Ureter (tissue), 1 donor: ENCODE data around the gene MEIS1. TPM values are rescaled to one million over a fixed set of nuclear protein-coding genes. Genes with fewer than 3 reads are reported as not detected.

ENCODE experiments used
- DNase-seq: peaks from one replicate; pipeline ENCODE4 v3.0.0-alpha.2; 2020; ENCODE audit warnings: low spot score
- total RNA-seq: library from RNA; stranded (reverse); gene quantifications from one replicate; pipeline ENCODE4 v1.2.4, GENCODE V29; 2023
- donor health status: DM: yes; HTN: yes; CAD: no.

Gene MEIS1
- total RNA-seq, 1 donor from 2014 or later, result 105 TPM

DNA sequence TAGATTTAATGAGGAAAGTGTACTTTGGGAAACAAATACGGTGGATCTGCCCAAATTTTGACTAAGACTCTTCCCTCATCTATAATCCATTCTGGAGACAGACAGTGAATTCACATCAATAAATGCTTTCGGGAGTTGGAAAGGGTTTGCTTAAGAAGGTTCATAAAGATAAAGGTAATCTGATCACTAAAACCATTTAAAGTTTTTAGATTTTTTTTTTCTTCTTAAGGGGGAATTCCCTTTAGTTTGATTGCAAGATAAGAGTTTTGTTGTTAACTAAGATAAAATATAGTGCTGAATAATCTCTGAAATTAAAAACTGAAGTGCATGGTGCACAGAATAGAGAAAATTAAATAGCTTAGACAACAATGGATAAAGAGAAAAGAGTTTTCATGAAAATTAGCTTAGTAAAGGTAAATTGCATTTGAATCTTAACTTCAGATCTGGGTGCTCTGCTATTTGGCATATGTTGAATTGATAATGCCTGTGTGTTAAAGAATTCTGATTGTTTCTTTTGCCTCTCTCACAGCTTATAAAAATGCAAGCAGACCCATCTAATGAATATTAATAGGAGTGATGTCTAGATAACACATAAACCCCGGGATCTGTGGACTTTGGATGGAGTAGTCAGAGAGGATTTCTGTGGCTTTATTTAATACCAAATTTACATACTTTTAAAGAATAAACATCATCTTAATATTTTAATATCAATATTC lies 100.8 kb downstream of the MEIS1 start:
- DNase-seq, result no peak

DNA sequence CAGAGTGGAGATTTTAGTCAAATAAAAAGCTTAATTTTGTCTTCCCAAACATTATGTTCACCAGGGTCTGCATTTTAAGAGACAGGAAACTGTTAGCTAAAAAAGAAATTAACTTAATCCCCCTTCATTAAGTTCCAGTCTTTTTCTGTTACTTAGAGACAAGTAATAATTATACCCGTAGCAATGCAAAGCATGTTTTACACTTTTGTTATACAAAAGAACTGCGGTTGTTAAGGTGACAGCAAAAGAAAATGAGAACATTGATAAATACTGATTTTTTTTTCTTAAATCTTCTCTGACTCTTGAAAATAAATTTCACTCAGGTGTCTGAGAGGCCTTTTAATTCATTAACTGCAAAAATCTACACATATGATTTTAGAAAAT lies 101.4 kb downstream of the MEIS1 start:
- DNase-seq, result no peak

DNA sequence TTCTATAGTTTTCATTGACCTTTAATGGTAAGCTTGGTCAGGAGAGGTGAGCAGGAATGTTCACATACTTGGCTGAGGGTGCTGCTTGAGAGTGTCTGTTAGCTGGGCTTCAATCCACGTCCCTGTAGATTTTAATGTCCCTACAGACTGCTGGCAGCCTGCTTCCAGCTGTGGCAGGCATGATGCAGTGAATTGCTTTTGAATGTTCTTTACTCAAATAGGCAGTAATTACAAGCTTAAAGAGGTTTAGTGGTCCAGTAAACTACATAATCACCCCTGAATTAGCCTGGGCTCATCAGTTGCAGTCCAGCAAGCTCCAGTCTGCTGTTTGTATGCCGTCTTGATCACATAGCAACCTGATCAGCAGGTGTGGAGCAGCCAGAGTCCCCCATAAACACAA lies 102.1 kb downstream of the MEIS1 start:
- no peak for DNase-seq

DNA sequence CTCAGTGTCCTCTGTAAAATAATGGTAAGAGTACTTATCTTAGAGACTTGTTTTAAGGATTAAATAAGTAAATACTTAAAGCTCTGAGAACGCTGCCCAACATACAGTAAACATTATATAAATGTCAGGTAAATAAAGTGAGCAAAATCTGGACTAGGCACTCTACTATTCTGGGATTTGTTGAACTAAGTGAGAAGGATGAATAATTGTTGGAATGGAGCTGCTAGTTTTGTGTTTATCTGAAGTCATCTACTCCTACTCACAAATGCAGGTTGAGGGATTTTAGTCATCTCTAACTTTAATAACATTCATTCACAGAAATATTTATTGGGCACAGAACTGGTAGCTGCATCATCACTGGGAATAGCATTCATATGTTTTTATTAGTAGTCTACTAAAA lies 103.4 kb downstream of the MEIS1 start:
- DNase-seq, result no peak

DNA sequence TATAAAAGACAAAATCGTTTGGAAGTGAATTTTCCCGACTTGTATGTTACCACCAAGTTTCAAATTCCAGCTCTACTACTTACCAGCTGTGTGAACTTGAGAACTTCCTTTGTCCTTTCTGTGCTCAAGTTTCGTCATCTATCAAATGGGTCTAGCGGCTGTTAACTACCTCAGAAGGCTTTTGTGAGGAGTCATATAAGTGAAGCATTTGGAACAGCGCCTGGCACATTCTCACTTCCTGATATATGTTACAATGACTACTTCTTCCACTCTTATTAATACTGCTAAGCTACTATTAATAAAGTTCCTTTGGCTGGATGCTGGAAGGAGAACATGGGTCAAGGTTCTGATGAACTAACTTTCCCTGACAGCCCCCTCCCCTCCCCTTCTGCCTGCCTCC lies 104.5 kb downstream of the MEIS1 start:
- no peak for DNase-seq

DNA sequence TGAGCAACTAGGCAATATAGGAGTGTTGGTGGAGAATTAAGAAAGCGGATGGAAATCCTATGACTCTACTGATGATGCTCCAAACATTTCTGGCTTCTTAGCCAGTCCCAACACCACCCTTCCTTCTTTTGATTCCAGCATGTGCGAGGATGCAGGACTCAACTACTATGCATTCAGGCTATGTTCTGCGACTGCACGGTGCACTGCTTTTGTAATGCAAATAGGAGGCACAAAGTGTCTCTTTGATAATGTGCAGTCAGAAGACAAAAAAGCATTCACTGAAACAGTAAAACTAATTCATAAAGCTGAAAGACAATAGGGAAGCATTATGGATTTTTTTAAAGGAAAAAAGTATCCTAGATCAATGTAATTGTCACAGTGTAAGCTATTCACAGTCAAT lies 106.7 kb downstream of the MEIS1 start:
- no peak for DNase-seq

DNA sequence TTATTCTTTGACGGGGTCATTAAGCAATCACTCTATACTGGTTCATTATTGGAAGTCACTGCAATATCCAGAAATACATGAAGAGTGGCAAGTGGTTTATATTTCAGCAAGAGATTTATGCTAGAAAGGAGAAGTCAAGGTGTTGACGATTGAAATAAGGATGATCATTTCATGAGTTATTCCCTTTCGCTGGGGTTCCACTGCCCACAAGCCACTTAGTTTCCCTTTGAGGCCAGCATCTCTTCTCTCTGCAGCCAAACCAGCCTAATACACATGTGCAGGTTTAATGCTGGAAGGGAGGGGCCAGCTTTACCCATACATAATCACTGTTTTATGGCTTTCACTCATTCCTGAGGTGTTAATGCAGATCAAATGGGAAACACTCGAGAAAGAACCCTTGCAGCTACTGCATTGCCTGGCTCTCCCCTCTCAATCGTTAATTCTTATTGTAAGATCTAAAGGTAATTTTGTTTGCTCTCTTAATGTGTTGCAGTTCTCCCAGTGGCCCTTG lies 108.4 kb downstream of the MEIS1 start:
- DNase-seq, result no peak

DNA sequence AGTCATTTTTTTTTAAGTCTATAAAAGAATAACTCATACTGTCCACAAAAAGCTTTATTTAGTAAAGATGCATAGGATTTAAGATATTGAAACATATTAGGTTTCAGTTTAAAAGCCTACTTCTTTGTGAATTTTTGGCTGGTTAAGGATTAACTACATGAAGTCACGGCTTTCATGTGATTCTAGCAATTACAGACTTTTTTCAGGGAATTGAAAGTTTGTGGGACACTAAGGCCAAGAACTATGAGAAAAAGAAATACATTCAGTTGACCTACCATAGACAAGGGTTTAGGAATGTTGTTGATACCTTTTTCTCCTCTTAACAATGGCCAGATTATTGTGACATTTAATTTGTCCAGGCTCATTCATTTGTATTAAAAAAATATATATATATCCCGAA lies 109.3 kb downstream of the MEIS1 start:
- DNase-seq, result no peak

DNA sequence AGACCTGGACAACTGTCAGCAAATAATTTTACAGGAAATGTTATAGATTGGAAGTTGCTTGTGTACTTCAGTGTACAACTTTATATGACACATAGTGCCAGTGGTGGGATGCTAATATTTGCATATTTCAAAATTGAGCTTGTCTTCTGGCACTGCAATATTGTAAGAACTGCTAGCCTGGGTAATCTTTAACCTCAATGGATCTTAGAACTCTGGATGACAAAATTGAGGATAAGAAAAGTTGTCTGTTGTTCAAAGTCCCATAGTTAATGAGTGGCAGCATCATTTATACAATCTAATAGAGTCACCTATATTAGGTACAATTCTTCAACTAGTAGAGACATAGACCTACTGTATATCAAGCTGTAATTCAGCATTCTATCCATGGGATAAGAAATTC lies 110.3 kb downstream of the MEIS1 start:
- no peak for DNase-seq

DNA sequence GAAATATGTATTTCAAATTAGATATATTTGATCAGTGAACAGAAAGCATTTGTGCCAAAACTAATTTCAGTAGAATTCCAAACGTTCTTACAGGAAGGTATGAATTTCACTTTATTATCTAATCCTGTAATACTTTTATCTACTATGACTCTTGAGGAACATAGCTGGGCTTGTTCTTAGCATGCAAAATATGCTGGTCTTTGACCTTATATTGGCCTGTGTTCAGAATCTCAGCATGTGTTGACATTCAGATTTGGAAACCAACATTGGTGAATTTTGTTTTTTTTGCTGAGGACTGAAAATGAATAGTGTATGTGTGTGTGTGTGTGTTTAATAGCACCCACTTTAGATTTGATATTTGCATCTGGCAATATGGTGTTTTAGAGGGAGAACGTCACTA lies 112.2 kb downstream of the MEIS1 start:
- DNase-seq, result no peak

DNA sequence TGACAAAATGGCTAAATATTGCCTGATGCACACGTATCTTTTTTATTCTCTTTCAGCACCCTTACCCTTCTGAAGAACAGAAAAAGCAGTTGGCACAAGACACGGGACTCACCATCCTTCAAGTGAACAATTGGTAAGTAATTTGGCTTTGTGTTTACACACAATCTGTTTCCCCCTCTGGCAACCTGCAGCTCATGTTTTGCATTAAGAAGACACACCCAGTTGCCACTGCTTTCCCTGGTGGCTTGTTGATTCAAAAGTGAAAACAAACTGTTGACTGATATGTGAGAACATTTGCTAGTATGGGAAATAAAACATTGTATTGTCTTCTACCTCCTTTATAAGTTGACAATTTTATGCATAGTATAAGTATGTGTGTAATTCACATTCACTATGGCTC lies 113.0 kb downstream of the MEIS1 start:
- DNase-seq, result no peak

DNA sequence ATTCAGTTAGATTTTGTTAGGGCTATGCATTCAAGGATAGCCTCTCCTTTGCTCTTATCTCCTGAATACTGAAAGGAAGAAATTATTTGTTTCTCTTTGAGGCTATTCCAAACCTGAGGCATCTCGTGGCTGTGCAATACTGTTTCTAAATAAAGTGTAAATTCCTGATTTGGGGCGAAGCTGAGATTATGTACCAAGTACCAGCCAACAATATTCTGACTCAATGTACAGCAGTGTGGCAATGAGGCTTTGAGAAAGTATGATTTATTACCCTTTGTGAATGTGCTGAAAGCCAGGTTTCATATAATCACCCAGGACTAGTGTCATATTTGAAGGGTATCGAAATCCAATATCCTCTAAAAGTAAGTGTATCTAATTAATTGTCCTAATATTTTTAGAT lies 113.5 kb downstream of the MEIS1 start:
- DNase-seq, result no peak

DNA sequence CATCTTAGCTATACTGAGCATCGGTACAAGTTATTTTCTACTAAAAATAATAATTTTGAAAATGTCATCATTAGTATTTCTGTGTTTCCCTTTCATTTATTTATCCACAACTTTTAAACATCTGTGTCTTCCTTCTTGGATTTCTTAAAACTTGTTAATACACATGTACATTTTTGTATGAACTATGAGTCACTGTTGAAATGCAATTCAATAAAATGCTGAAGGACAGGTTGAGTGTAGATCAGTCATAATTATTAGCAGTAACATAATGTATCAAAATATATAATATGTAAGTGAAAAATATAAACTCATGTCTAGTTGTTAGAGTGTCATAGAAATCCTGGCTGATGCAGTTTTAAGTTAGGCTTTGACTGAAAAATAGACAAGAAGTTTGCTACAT lies 115.9 kb downstream of the MEIS1 start:
- DNase-seq, result no peak

DNA sequence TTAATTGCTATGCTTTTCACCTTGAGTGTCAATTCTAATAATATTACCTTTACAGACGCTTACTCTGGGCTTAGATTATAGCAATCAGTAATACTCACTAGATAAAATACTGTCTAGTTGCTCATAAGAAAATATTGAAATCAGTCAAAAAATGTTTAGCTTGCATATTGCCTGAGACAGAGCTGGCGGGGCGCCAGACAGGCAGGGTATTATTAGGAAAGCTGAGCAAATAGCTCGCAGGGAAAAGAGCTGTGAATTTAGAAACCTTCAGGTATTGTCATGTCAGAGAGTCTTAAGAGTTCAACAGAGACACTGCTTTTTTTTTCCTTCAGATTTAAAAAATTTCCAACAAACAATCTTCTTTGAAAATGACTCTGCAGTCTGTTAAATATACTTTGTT lies 118.4 kb downstream of the MEIS1 start:
- DNase-seq, result peak; percentile 64

DNA sequence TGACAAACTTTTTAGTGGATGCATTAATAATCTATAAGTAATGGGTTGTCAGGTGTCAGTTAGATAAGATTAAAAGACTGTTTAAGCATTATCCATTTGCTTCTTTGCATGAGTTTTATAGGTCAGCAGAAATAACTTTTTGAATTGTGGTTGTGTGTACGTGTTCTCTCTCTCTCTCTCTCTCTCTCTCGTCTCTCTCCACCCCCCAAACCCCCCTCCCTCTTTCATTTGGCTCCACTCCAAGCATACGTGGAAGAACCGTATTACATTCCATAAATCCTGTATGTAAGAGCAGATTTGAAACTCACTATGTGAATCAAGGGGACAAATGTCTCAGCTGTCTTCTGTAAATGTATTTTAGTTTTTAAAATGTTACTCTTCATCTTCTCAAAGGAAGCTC lies 120.2 kb downstream of the MEIS1 start:
- DNase-seq, result no peak

DNA sequence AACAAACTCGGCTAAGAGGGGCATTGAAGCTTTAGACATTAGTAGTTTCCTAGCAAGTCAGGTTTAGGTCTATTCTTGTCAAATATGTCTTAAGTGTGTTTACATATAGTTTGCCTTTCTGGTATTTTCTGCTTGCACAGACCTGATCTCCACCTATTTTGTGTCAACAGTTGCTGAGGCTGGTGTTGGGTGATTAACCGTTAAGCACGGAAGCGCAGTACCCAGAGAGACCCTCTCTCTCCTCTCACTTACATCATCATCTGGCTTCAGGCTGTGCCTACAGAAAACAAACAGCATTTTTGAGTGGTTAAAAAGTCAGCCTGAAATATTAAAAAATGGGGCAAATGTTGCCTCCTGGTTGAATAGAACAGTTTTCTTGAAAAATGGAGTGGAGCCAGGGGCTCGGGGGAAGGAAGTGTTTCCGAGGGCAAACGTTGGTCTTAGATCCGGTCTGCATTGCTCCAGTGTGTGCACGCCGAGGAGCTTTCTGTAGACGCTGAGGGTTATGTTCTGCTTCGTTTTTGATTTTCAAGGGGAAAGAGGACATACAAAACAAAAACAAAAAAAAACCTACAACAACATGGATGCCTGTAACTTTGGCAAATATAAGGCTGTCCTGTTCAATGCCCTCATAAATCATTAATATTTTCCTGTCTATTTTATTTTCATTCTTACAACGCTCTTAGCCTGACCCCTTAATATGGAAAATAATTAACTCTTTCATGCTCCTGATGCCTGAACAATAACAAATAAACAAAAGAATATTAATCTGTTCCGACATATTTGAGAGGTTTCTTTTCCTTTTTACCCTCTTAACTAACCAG lies 120.8 kb downstream of the MEIS1 start:
- no peak for DNase-seq

DNA sequence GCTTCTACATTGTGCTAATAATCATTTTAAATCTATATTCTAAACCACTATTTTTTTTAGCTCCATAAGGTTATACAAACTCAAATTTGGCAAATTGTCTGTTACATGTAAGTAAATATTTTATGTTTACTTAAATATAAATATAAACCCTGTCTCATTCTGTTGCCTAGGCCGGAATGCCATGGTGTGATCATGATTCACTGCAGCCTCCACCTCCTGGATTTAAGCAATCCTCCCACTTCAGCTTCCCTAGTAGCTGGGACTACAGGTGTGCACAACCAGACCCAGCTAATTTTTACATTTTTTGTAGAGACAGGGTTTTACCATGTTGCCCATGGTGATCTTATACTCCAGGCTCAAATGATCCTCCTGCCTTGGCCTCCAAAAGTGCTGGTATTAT lies 124.7 kb downstream of the MEIS1 start:
- DNase-seq, result no peak

DNA sequence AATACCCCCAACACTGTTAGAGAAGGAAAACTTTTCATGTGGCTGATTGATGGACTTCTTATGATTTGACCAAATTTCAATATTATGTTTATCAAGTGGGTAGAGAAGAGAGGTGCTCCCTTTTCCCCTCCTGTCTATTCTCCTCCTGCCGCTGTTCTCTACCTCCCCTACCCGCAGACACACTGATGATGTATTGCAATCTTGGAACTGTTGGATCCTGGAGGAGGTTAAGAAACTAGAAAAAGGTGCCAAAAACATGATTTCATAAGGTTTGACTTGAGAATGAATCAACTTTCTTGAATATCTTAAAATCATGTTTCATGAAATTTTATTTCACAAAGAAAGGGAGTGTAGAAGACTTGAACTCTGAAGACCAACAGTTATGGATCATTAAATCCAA lies 125.8 kb downstream of the MEIS1 start:
- DNase-seq, result no peak

DNA sequence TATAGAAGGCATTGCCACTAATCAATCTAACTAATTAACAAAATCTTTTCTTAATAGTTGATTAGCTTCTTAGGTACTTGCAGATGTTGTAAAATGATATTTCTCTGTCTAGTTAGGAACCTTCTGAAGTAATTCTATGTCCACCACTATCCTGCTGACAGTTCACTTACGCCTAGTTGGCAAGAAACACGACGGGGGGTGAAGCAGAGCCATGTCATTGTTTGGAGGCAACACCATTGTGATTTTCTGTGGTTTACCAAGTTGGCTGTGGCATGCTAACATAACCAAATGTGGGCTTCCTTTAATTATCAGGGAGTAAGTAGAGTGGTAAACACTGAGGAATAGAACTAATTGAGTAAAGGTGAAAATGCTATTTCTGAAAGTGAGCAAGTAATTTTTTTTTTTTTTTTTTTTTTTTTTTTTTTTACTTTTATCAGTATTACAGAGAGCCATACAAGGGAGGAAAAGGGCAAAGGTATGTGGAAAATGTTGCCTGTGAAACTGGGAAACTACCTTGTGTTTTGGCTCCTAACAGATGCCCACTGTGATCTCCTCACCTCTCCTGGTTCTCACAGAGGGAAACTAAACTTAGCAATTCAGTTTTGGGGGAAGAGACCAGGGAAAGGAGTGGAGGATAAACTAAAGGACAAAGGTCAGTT lies 126.8 kb downstream of the MEIS1 start:
- DNase-seq, result no peak

DNA sequence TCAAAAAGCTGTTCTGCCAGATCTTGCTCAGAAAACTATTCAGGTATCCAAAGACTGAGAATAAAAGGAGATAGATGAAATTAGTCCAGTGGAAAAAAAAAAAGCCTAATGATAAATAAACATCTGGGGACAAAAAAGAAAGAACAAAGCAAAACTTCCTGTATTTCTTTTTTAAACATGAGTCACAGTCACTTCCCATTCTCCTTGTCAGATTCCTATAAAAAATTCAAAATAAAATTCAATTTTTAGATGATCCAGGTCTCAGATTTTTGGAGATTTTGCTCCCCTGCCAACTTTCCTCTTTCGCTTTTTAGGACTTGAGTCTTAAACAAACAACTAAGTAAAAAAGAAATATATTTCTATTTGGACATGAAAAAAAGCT lies 127.4 kb downstream of the MEIS1 start:
- no peak for DNase-seq

DNA sequence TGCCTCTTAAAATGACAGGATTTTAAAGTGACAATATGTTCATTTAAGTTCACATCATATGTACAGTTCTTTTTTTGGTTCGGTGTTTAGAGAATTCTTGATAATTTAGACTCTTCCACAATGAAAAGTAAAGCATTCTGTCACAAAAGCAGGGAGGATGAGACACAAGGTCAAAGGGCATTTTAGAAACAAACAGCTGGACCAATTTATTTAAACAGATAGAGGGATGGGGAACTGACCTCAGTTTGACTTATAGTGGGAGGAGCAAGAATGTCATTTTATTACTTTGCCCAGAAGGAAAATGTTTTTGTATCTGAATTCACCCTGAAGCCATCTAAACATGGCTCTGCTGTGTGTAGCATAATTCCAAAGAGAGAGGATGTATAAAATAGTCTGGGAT lies 128.5 kb downstream of the MEIS1 start:
- DNase-seq, result no peak

DNA sequence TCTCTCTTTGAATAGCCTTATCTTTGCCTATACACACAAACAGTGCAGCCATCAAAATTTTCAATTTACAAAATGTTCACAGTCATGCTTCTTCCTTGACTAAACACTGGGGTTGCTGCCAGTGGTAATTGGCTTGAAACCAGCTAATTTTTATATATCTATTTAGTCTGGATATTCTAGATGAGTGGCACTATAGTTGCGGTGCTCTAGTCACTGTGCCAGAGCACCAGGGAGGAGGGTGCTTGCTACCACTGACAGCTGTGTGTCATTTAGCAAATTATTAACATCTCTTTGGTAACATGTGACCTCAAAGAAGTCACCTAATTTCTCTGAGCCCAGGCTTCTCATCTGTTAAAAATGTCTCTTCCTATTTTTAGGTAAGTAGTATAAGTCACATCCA lies 130.4 kb downstream of the MEIS1 start:
- no peak for DNase-seq
